CD14-positive monocyte (primary cell): Measurements from ENCODE around the gene CFAP107. TPM values are rescaled to one million over a fixed set of nuclear protein-coding genes. Genes with fewer than 3 reads are reported as not detected.

ENCODE experiments used
- DNase-seq, 3 donors: peaks; one replicate each; pipeline ENCODE4 v3.0.0-alpha.2; 2011 to 2022
- H2AFZ ChIP-seq: 2 replicates; pipeline ENCODE4 v1.6.0; 2012; ENCODE audit warnings: mild to moderate bottlenecking, low read depth, low read length, inconsistent platforms; ENCODE audit not compliant: insufficient read depth, poor library complexity, severe bottlenecking
- H3K27ac ChIP-seq, 2 donors: 1 replicate in 1 of 2; 2 replicates in 1 of 2; pipeline ENCODE4 v1.5.1; 2012 to 2013; ENCODE audit warnings: low read length in 2 of 2, control low read depth in 1 of 2, inconsistent platforms in 1 of 2, low read depth in 1 of 2, mild to moderate bottlenecking in 1 of 2
- H3K27me3 ChIP-seq, 2 donors: one replicate each; pipeline versions ENCODE4 v1.6.0 to v1.6.1; 2011 to 2013; ENCODE audit warnings: low read length in 2 of 2; ENCODE audit not compliant: control insufficient read depth in 2 of 2, insufficient read depth in 2 of 2
- H3K36me3 ChIP-seq, 2 donors: replicated peaks in 1 of 2; 1 replicate in 1 of 2; 2 replicates in 1 of 2; pipeline versions ENCODE4 v1.5.1 to v1.6.1; 2012 to 2013; ENCODE audit warnings: low read length in 2 of 2, control low read depth in 1 of 2, inconsistent platforms in 1 of 2, mild to moderate bottlenecking in 1 of 2; ENCODE audit not compliant: insufficient read depth in 2 of 2, control insufficient read depth in 1 of 2
- H3K4me1 ChIP-seq, 2 donors: 1 replicate in 1 of 2; 2 replicates in 1 of 2; pipeline versions ENCODE4 v1.5.1 to v1.6.1; 2012 to 2013; ENCODE audit warnings: low read length in 2 of 2, control low read depth in 1 of 2, inconsistent platforms in 1 of 2, mild to moderate bottlenecking in 1 of 2, moderate library complexity in 1 of 2; ENCODE audit not compliant: insufficient read depth in 2 of 2, control insufficient read depth in 1 of 2
- H3K4me2 ChIP-seq: replicated peaks from 2 replicates; pipeline ENCODE3; 2012; ENCODE audit warnings: low read length, moderate library complexity, mild to moderate bottlenecking; ENCODE audit not compliant: poor library complexity, severe bottlenecking; ENCODE audit errors: extremely low read depth
- H3K4me3 ChIP-seq, 3 experiments: fragments of 200-600 bp in 1 of 3; sonication (generic) in 1 of 3; replicated peaks in 1 of 3; 1 replicate in 2 of 3; 2 replicates in 1 of 3; pipeline ENCODE4 v1.5.1; 2011 to 2013; ENCODE audit warnings: low read length in 3 of 3, mild to moderate bottlenecking in 3 of 3, control low read depth in 2 of 3, low read depth in 2 of 3, inconsistent platforms in 1 of 3, moderate library complexity in 1 of 3
- H3K79me2 ChIP-seq: 2 replicates; pipeline ENCODE4 v1.6.0; 2012; ENCODE audit warnings: mild to moderate bottlenecking, control low read depth, inconsistent platforms, low read length, moderate library complexity; ENCODE audit not compliant: insufficient read depth
- H3K9ac ChIP-seq: 2 replicates; pipeline ENCODE4 v1.6.0; 2017; ENCODE audit warnings: low read length, mild to moderate bottlenecking; ENCODE audit not compliant: insufficient read depth, poor library complexity, severe bottlenecking
- H3K9me3 ChIP-seq, 2 donors: replicated peaks in 1 of 2; 1 replicate in 1 of 2; 2 replicates in 1 of 2; pipeline versions ENCODE4 v1.5.1 to v1.6.1; 2012 to 2013; ENCODE audit warnings: low read length in 2 of 2, control low read depth in 1 of 2; ENCODE audit not compliant: control insufficient read depth in 1 of 2, insufficient read depth in 1 of 2
- H4K20me1 ChIP-seq: 2 replicates; pipeline ENCODE4 v1.6.0; 2012; ENCODE audit warnings: mild to moderate bottlenecking, low read length, control low read depth, moderate library complexity; ENCODE audit not compliant: insufficient read depth
- H3K27ac Mint-ChIP-seq, 7 donors: one replicate each; pipeline ENCODE4 v1.8.0; 2020; ENCODE audit warnings: mild to moderate bottlenecking in 7 of 7, mixed read lengths in 7 of 7, moderate library complexity in 6 of 7, inconsistent platforms in 2 of 7
- H3K27me3 Mint-ChIP-seq, 3 donors: one replicate each; pipeline ENCODE4 v1.8.0; 2021 to 2022; ENCODE audit warnings: low read depth in 3 of 3, mild to moderate bottlenecking in 3 of 3, mixed read lengths in 3 of 3, moderate library complexity in 3 of 3, inconsistent platforms in 1 of 3
- H3K36me3 Mint-ChIP-seq, 2 donors: one replicate each; pipeline ENCODE4 v1.8.0; 2020; ENCODE audit warnings: mixed read lengths in 2 of 2, inconsistent platforms in 1 of 2, mild to moderate bottlenecking in 1 of 2
- H3K4me1 Mint-ChIP-seq: one replicate; pipeline ENCODE4 v1.8.0; 2020; ENCODE audit warnings: mild to moderate bottlenecking, mixed read lengths
- H3K4me3 Mint-ChIP-seq, 2 donors: one replicate each; pipeline ENCODE4 v1.8.0; 2020; ENCODE audit warnings: mild to moderate bottlenecking in 2 of 2, mixed read lengths in 2 of 2, moderate library complexity in 1 of 2
- H3K9me3 Mint-ChIP-seq, 7 donors: one replicate each; pipeline ENCODE4 v1.8.0; 2020 to 2022; ENCODE audit warnings: mixed read lengths in 7 of 7, mild to moderate bottlenecking in 6 of 7, moderate library complexity in 6 of 7, inconsistent platforms in 2 of 7
- WGBS: methylation state at CpG from one replicate; pipeline ENCODE4 v1.1.5; 2013; ENCODE audit warnings: missing lambda C conversion rate; ENCODE audit not compliant: insufficient coverage; 5-methylcytosine and 5-hydroxymethylcytosine counted together
- intact Hi-C, 2 donors: fragments of 100-400 bp; cut with micrococcal nuclease; formaldehyde crosslinking; loops; one replicate each; pipeline versions ENCODE4 v1.15.0 to v1.15.1; 2023
- polyA plus RNA-seq, 3 donors: library from polyadenylated mRNA; depleted of rRNA in 1 of 3; unstranded in 2 of 3; stranded (reverse) in 1 of 3; fragments of 300-500 nt in 2 of 3; fragments of >200 nt in 1 of 3; fragmentation: Illumina TruSeq in 2 of 3; gene quantifications; 1 replicate in 2 of 3; 2 replicates in 1 of 3; pipeline ENCODE4 v1.2.3, GENCODE V29; 2012 to 2021
- TF ChIP-seq, protein P1 (sequence below): fragments of 200-600 bp; IDR thresholded peaks from one replicate; pipeline ENCODE4 v1.8.0; 2022; ENCODE audit warnings: antibody characterized with exemption, mild to moderate bottlenecking

The CFAP107 gene
- polyA plus RNA-seq, 3 donors = not detected

DNA sequence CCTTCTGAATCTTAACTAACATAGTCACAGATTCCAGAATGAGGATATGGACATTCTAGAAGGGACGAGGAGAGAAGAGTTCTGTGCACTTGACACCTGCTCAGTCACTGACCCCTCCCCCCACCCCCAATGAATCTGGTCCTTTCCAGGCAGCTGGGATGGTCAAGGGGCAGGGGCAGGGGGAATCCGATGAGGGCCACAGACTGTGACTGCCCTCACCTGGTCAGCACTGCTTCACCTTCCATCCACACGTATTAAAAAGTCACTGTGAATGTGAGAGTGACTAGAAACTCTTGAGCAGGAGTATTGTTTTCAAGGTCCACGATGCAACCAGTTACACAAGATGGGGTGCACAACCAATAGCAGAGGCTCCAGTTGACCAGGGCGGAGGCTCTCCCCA, 18.0 kb downstream of the CFAP107 start:
- H3K4me3 Mint-ChIP-seq = no peak overlapping the region
- Histone ChIP-seq H3K4me3 (no peak overlapping the region), H3K4me1 (no peaks in the 10 kb centered on the region), H3K4me2 (no peak overlapping the region), H4K20me1 (no peaks in the 10 kb centered on the region), H3K9ac (no peak overlapping the region), H3K27me3 (no peaks in the 10 kb centered on the region), H3K79me2 (no peaks in the 10 kb centered on the region), H3K27ac (no peak overlapping the region), H2AFZ (no peak overlapping the region), H3K36me3 (no peaks in the 10 kb centered on the region), H3K9me3 (no peaks in the 10 kb centered on the region)
- H3K4me1 Mint-ChIP-seq = no peaks in the 10 kb centered on the region
- DNase-seq = no peak
- WGBS = 60% methylated on average over 2 of the region's 5 CpGs
- TF ChIP-seq, protein P1, sequence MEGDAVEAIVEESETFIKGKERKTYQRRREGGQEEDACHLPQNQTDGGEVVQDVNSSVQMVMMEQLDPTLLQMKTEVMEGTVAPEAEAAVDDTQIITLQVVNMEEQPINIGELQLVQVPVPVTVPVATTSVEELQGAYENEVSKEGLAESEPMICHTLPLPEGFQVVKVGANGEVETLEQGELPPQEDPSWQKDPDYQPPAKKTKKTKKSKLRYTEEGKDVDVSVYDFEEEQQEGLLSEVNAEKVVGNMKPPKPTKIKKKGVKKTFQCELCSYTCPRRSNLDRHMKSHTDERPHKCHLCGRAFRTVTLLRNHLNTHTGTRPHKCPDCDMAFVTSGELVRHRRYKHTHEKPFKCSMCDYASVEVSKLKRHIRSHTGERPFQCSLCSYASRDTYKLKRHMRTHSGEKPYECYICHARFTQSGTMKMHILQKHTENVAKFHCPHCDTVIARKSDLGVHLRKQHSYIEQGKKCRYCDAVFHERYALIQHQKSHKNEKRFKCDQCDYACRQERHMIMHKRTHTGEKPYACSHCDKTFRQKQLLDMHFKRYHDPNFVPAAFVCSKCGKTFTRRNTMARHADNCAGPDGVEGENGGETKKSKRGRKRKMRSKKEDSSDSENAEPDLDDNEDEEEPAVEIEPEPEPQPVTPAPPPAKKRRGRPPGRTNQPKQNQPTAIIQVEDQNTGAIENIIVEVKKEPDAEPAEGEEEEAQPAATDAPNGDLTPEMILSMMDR = no peak
- H3K27me3 Mint-ChIP-seq = peaks cover 1 to 16% (median 3%) of the 10 kb centered on the region in 3 donors
- no peaks in the 10 kb centered on the region for H3K36me3 Mint-ChIP-seq
- peaks cover 0 to 2% (median 0%) of the 10 kb centered on the region in 7 donors for H3K9me3 Mint-ChIP-seq
- intact Hi-C loops = no loop called here
- no peak overlapping the region for H3K27ac Mint-ChIP-seq

DNA sequence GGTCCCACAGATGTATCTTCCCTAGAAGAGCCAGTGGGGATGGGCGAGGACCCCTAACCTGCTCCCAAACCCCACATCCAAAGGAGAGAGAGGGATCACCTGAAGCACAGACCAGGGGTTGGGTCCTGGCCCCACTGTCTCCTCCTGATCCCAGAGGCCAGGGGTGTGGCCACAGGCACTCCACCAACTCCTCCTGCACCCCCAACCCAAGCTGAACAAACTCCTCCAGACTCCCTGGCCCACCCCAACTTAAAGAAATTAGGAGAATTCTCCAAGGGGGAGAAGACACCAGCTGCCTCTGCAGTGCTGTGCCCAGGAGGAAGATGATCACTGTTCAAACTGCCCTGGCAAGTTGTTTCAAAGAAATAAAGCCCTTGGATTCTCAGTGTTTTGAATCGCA, 23.0 kb downstream of the CFAP107 start:
- H3K36me3 ChIP-seq = no peaks in the 10 kb centered on the region
- no peaks in the 10 kb centered on the region for H3K79me2 ChIP-seq
- no peak overlapping the region for H3K4me3 ChIP-seq
- H3K27ac ChIP-seq = no peak overlapping the region
- H3K4me1 Mint-ChIP-seq = no peaks in the 10 kb centered on the region
- H3K27me3 Mint-ChIP-seq = peaks cover 0 to 30% (median 5%) of the 10 kb centered on the region in 3 donors
- no peak overlapping the region for H3K4me3 Mint-ChIP-seq
- no peak overlapping the region for H2AFZ ChIP-seq
- H3K27ac Mint-ChIP-seq = no peak overlapping the region
- peaks cover 0 to 5% (median 2%) of the 10 kb centered on the region in 7 donors for H3K9me3 Mint-ChIP-seq
- no peak for DNase-seq
- no peaks in the 10 kb centered on the region for H3K27me3 ChIP-seq
- TF ChIP-seq, protein P1 = no peak
- WGBS = 86% methylated on average over 1 of the region's 2 CpGs
- H4K20me1 ChIP-seq = no peaks in the 10 kb centered on the region
- H3K4me2 ChIP-seq = no peak overlapping the region
- no peaks in the 10 kb centered on the region for H3K9me3 ChIP-seq
- H3K9ac ChIP-seq = no peak overlapping the region
- intact Hi-C loops = no loop called here
- no peaks in the 10 kb centered on the region for H3K4me1 ChIP-seq
- H3K36me3 Mint-ChIP-seq = no peaks in the 10 kb centered on the region
